GM18909 (cell line): ENCODE data around the gene FDXACB1.
"Not testable (repeated sequence)": the region's sequence is repeated elsewhere in the genome, so short reads cannot be mapped to it uniquely, and the experiment has no call there.

Experiments used
- ATAC-seq: cut with Tn5 transposase; IDR thresholded peaks from one replicate; pipeline ENCODE4 v1.9.1; 2021; ENCODE audit warnings: mild to moderate bottlenecking; ENCODE audit not compliant: unreplicated experiment, poor library complexity

The FDXACB1 gene

DNA sequence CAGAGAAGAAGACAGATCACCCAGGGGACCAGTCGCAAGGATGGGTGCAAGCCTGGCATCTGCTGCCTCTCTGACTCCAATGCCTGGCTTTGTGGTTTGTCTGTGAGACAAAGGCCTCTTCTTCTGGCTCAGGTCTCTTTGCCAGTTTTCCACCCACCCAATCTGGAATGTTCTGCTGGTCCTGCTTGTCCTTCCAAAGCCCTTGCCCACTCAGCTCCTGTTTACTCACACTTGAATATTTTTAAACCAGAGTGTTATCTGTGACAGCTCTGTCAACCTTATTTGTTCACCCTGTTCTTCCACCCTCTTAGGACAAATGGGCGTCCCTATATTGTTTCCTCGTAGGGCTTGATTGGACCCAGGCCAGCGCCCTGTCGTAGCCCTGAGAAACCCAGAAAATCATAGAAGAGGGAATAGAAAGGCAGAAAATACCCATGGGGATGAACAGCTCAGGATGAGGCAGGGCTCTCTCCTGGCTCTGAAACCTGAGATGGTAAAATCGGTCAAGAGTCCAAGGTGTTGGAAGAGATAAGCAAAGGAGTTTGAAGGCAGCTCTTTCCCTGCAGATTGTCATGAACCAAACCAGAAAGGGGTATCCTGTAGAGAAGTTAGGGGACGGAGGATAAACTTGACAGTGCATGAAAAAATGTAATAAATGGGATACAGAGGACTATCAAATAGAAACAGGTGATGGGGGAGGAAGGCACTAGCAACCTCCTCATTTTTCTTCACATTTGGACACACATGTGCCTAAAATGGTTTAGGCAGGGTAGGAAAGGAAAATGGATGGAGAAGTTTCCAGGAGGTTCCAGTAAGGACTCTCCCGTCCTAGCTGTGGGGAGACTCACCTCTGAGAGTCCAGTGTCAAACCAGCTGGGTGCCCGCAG, 32.0 kb upstream of the FDXACB1 start:
- no peak for ATAC-seq

- no peak for ATAC-seq
Observed at GRCh38 chr11:111909378-111909777, 30.4 kb upstream of the FDXACB1 start.

GRCh38 chr11:111908639-111909305, 29.8 kb upstream of the FDXACB1 start:
- ATAC-seq = no peak

- no peak for ATAC-seq
Observed at GRCh38 chr11:111906680-111907079, 27.7 kb upstream of the FDXACB1 start.

DNA sequence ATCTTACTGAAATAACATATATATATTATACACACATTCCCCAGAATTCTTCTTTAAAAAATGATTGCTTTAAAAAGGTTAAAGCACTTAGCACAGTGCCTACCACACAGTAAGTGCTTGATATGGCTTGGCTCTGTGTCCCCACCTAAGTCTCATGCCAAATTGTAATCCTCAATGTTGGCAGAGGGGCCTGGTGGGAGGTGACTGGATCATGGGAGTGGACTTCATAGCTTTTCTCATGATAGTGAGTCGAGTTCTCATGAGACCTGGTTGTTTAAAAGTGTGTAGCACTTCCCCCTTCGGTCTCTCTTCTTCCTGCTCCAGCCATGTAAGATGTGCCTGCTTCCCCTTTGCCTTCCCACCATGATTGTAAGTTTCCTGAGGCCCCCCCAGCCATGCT, 26.4 kb upstream of the FDXACB1 start:
- ATAC-seq = no peak

- ATAC-seq = no peak
Observed at GRCh38 chr11:111886844-111887243, 7.9 kb upstream of the FDXACB1 start.

DNA sequence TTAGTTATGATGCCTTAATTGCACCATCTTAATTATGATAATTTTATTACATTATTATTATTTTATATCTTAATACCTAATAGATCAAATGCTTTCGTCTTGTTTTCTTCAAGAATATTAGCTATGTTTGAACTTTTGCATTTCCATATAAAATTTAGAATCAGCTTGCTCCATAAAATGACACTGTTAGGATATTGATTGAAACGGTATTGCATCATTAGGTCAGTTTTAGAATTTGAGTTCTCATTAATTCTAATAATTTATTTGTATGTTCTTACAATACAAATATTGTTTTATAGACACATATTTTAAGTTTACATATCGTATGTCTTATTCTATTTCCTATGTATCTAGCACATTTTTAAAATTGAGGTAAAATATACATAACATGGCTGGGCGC, 7.1 kb upstream of the FDXACB1 start:
- ATAC-seq = no peak

DNA sequence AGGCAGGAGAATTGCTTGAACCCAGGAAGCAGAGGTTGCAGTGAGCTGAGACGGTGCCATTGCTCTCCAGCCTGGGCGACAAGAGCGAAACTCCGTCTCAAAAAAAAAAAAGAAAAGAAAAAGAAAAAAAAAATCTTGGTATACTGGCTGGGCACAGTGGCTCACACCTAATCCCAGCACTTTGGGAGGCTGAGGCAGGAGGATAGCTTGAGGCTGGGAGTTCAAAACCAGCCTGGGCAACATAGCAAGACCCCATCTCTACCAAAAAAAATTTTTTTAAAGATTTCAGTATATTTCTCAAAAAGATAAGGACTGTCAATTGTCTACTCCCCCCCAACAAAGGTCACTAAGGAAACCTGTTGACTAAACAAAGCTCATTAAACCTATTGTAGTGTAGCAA, 6.1 kb upstream of the FDXACB1 start:
- ATAC-seq = not testable (repeated sequence)

- ATAC-seq = no peak
Observed at GRCh38 chr11:111882202-111882601, 3.2 kb upstream of the FDXACB1 start.

- ATAC-seq = no peak
Observed at GRCh38 chr11:111879637-111879960, 634 bp upstream of the FDXACB1 start.

DNA sequence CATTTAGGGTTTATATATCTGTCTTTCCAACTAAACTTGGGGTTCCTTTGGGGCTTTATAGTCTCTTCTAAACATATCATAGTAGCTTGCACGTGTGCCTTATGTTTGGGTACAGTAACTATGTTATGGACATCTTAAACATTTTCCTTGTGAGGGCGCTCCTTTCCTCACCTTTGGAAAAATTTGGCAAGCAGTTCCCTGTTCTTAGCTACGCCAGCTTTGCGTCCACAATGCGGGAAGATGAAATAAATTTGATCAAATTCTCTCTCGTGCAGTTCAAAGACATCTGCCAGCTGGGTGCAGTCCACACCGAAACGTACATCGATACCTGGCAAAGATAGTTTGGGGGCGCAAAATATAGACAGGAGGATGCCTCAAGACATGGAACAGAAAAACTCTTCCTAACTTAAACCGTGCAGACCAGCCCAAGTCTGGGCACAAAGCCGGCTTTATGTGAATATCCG, 548 bp downstream of the FDXACB1 start:
- ATAC-seq = peak; percentile 17

- ATAC-seq = no peak
Observed at GRCh38 chr11:111871693-111872161, 7.2 kb downstream of the FDXACB1 start.

DNA sequence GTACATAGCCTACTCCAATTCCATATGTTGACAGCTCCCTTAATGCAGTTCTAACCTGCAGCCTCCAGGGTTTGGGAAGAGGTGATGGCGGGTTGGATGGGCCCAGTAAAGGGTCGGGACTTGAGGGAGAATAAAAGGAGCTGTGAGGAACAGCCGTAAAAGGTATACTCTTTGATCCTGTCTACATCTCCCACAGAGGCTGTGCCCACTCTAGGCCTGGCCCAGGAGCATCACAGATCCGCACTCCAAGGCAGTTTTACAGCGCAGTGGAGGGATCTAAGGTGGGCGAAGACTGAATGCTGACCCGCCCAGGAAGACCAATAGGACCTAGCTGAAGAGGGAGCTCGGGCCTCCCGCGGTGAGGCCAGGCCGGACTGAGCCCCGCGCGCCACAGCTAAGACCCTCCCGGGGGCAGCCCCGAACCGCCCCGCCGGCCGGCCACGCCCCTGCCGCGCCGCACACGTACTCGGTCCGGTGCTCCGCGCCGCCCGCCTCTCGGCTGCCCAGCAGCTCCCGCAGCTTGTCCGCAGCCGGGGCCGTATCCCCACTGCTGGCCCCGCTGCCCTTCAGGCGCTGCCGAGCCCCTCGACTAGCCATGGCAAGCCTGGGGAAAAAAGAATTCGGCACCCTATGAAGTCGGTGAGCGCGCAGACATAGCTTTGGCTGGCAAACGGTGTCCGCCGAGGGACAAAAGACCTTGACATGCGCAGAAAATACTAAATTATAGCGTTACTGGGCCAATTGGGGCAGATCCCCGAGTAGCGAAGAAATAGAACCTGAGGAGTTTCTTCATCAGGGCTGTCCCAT, 7.9 kb downstream of the FDXACB1 start, which contains the start of gene ALG9:
TSS of gene ALG9 (minus strand) at position 696 of the 807 bp plus-strand sequence. CDS start at position 597, 99 bp downstream.
- ATAC-seq = peak; percentile 92

GRCh38 chr11:111870522-111870885, 8.5 kb downstream of the FDXACB1 start:
- ATAC-seq = peak; percentile 8

- ATAC-seq = no peak
Observed at GRCh38 chr11:111870113-111870512, 8.9 kb downstream of the FDXACB1 start.

GRCh38 chr11:111860257-111860656, 18.7 kb downstream of the FDXACB1 start:
- no peak for ATAC-seq

DNA sequence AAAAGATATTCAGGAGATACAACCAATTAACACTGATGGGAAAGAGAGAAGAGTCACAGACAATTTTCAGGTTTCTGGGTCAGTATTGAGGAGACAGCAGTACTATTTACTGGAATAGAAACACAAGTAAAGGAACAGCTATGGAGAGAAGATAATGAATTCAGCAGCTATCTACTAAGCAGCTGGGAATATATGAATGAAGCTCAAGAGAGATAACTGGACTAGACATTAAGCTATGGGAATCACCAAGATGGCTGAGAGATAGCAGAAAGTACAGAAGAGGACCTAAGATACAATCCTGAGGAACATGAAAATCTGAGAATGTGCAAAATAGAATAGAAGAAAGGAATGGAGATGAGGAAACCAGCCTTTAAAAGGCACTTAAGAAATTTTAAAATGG, 23.5 kb downstream of the FDXACB1 start:
- no peak for ATAC-seq

DNA sequence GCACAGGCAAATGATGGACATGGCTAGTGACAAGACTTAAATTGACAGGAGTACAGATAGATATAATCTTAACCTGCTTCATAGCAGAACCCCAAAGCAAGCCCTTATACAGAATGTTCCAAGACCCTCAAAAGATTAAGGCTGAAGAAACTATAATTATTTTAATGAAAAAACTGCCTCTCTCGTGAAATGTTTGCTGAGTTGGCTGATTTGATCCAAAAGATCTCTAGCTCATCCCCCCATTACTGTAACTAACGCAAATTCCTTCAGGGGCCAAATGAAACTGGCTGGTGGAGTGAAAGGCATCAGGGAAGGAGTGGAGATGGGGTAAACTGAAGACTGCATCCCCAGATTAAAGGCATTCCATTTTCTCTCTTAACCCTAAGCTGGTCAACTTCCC, 26.9 kb downstream of the FDXACB1 start:
- ATAC-seq = no peak

DNA sequence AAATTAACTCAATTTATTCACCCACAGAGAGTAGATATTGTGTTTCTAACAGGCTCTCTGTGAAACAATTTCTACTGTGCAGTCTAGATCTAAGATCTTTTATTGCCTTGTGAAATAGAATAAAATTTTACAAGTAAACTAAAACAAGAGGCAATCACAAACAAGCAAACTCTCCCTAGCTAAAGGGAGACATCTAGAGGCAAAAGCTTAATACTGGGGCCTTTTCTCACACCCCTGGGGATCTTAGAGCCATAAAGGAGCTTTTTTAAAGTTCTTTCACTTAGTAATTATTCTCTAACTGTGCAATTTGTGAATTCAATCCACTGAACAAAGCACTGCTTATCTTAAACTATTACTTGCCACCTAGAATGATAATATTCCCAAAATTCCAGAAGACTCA, 27.3 kb downstream of the FDXACB1 start:
- ATAC-seq = no peak

DNA sequence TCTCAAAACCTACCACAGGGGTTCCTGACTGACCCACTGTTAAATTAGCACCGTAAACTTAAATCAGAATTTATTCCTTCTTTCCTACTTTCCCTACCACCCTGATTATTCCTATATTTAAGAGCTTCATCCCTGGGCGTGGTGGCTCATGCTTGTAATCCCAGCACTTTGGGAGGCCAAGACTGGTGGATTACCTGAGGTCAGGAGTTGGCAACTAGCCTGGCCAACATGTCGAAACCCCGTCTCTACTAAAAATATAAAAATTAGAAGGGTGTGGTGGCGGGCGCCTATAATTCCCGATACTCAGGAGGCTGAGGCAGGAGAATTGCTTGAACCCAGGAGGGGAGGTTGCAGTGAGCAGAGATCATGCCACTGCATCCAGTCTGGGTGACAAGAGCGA, 27.9 kb downstream of the FDXACB1 start:
- ATAC-seq = no peak

GRCh38 chr11:111849631-111850030, 29.3 kb downstream of the FDXACB1 start:
- ATAC-seq = no peak
